ENCODE measurements around the gene CBY2. TPM values are rescaled to one million over a fixed set of nuclear protein-coding genes. Genes with fewer than 3 reads are reported as not detected.
"Not testable (repeated sequence)": the region's sequence is repeated elsewhere in the genome, so short reads cannot be mapped to it uniquely, and the experiment has no call there.

The CBY2 gene
- total RNA-seq = not detected
- polyA plus RNA-seq = not detected
- long read RNA-seq, donor 1 = 0 reads
- long read RNA-seq, donor 2 = 0 reads
- long read RNA-seq, donor 3 = 0 reads

- ATAC-seq = no peak
- intact Hi-C loops (cut with DNase I) = no loop called here
- 56 to 60% methylated on average over 1 of the region's 1 CpG for WGBS, 2 donors
These were observed at the start of gene CBY2 for GRCh38 chr13:45702088-45702487. CBY2 (plus strand) TSS chr13:45702320; CDS start chr13:45702391, 71 bp downstream.

GRCh38 chr13:45654633-45655349 lies 47.3 kb upstream of the CBY2 start:
- WGBS, 2 donors = 71 to 79% methylated on average over 5 of the region's 5 CpGs
- H3K27me3 ChIP-seq = no peaks in the 10 kb centered on the region

More at GRCh38 chr13:45702088-45702487, at the start of gene CBY2:
- no peak within 1 kb of the TSS for H3K27ac ChIP-seq
- TF ChIP-seq CTCF (IDR thresholded peaks at IDR 0.05) = no peak
- peaks cover 0 to 18% (median 0%) of the 10 kb centered on the region in 7 donors for H3K27me3 ChIP-seq
- no peak for DNase-seq
- H3K36me3 ChIP-seq = no peaks in the 10 kb centered on the region
- H3K9me3 ChIP-seq = no peaks in the 10 kb centered on the region
- no peaks in the 10 kb centered on the region for H3K4me1 ChIP-seq
- H3K4me3 ChIP-seq = no peak within 1 kb of the TSS

GRCh38 chr13:45658586-45659235 lies 43.4 kb upstream of the CBY2 start:
- Histone ChIP-seq H3K4me1 (no peaks in the 10 kb centered on the region), H3K27me3 (no peaks in the 10 kb centered on the region), H3K4me3 (no peak overlapping the region), H3K9me3 (peaks cover 0 to 18% (median 0%) of the 10 kb centered on the region in 11 donors), H3K36me3 (no peaks in the 10 kb centered on the region), H3K27ac (no peak overlapping the region)
- intact Hi-C loops (cut with DNase I) = no loop called here
- DNase-seq (no peak), ATAC-seq (no peak)
- WGBS, 2 donors = 85 to 89% methylated on average over 5 of the region's 5 CpGs
- no peak for TF ChIP-seq CTCF (IDR thresholded peaks at IDR 0.05)

More at GRCh38 chr13:45654633-45655349, 47.3 kb upstream of the CBY2 start:
- intact Hi-C loops (cut with DNase I) = no loop called here
- Histone ChIP-seq H3K27ac (no peak overlapping the region), H3K4me1 (no peaks in the 10 kb centered on the region), H3K4me3 (no peak overlapping the region), H3K9me3 (peaks cover 0 to 24% (median 0%) of the 10 kb centered on the region in 11 donors), H3K36me3 (no peaks in the 10 kb centered on the region)
- ATAC-seq (no peak), DNase-seq (no peak)
- TF ChIP-seq CTCF (IDR thresholded peaks at IDR 0.05) = no peak

- intact Hi-C loops (cut with DNase I) = no loop called here
- ATAC-seq (no peak), DNase-seq (no peak)
- WGBS, 2 donors = 73 to 75% methylated on average over 3 of the region's 3 CpGs
- H3K4me3 ChIP-seq = no peak overlapping the region
- H3K27ac ChIP-seq = no peak overlapping the region
- no peaks in the 10 kb centered on the region for H3K4me1 ChIP-seq
- peaks cover 0 to 18% (median 0%) of the 10 kb centered on the region in 11 donors for H3K9me3 ChIP-seq
- no peak for TF ChIP-seq CTCF (IDR thresholded peaks at IDR 0.05)
- no peaks in the 10 kb centered on the region for H3K36me3 ChIP-seq
- H3K27me3 ChIP-seq = no peaks in the 10 kb centered on the region
These were observed 42.6 kb upstream of the CBY2 start for GRCh38 chr13:45659536-45659935.

- ATAC-seq; H3K4me1 ChIP-seq; H3K27ac ChIP-seq; intact Hi-C loops (cut with DNase I); DNase-seq; H3K4me3 ChIP-seq; H3K27me3 ChIP-seq; H3K36me3 ChIP-seq: not testable (repeated sequence)
- peaks cover 0 to 18% (median 0%) of the 10 kb centered on the region in 11 donors for H3K9me3 ChIP-seq
- 14 to 19% methylated on average over 1 of the region's 1 CpG for WGBS, 2 donors
These were observed 41.7 kb upstream of the CBY2 start for GRCh38 chr13:45660458-45660857.
